GM21737 (cell line): ENCODE data around the gene PPP2R1A.

Experiments
- ATAC-seq: cut with Tn5 transposase; IDR thresholded peaks from one replicate; pipeline ENCODE4 v1.9.1; 2021; ENCODE audit warnings: mild to moderate bottlenecking, moderate library complexity; ENCODE audit not compliant: unreplicated experiment

PPP2R1A gene

DNA sequence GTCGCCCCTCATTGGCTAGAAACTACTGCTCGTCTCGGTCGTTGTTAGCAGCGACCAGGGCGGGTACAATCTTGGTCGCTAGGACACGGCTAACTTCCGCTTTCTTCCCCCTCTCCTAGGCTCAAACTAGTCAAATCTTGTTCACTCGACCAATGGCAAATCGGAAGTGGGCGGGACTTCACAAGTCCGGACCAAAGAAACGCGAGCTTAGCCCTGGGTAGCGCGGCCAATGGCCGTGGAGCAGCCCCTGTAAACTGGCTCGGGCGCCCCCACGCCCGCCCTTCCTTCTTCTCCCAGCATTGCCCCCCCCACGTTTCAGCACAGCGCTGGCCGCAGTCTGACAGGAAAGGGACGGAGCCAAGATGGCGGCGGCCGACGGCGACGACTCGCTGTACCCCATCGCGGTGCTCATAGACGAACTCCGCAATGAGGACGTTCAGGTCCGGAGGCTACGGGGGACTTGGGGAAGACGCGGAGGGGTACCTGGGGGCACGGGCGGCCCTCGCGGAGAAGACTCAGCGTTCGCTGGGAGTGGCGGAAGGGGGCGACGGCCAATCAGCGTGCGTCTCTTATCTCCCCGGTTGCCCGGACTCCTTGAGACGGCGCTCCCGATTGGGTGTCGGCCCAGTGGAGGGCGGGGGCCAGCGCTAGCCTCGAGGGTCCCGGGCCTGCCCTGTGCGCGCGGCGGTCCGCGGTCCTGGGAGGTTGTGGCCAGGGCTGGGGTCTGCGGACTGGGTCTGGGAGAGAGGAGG lies at the start of gene PPP2R1A:
PPP2R1A (plus strand) TSS at position 318 of the 752 bp plus-strand sequence; CDS start at position 363, 45 bp downstream.
- ATAC-seq, result peak; percentile 85

GRCh38 chr19:52141203-52141602 lies 48.6 kb upstream of the PPP2R1A start:
- no peak for ATAC-seq

GRCh38 chr19:52142001-52142595 lies 47.8 kb upstream of the PPP2R1A start:
- no peak for ATAC-seq

GRCh38 chr19:52148256-52148655 lies 41.6 kb upstream of the PPP2R1A start:
- ATAC-seq, result no peak

DNA sequence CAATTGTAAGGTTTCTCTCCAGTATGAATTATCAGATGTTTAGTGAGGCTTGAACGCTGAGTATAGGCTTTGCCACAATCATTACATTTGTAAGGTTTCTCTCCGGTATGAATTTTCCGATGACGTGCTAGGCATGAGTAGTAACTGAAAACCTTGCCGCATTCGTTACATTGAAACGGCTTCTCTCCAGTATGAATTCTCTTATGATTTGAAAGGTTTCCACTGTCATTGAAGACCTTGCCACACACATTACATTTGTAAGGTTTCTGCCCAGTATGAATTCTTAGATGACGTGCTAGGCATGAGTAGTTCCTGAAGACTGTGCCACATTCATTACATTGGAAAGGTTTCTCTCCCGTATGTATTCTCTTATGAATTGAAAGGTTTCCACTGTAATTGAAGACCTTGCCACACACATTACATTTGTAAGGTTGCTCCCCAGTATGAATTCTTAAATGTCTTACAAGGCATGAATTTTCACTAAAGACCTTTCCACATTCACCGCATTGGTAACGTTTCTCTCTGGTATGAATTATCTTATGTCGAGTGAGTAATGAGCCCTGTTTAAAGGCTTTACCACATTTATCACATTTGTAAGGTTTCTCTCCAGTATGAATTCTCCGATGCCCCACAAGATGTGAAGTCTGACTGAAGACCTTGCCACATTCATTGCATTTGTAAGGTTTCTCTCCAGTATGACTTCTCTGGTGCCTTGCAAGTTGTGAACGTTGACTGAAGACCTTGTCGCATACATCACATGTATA lies 34.1 kb upstream of the PPP2R1A start:
- ATAC-seq, result no peak

GRCh38 chr19:52170304-52170703 lies 19.5 kb upstream of the PPP2R1A start:
- no peak for ATAC-seq

DNA sequence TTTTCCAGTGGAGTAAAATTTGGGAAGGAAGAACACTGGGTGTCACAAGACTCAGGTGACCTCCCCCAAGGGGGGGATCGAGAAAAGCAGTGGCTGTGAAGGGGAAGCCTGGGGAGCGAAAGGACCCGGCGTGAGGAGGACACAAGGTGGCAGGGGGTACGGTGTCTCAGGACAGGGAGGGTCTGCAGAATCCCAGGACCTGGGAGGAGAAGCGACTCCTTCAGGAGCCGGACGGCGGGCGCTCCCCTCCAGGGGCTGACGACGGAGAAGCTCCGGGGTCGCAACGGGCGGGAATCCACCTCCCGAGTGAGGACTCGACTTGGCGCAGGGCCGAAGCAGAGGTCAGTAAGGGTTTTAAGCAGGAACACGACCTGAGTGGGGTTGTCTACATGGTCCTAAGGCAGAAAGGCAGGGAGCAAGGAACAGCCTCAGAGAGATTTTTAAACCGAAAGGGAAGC lies 19.0 kb upstream of the PPP2R1A start:
- peak; percentile 37 for ATAC-seq

DNA sequence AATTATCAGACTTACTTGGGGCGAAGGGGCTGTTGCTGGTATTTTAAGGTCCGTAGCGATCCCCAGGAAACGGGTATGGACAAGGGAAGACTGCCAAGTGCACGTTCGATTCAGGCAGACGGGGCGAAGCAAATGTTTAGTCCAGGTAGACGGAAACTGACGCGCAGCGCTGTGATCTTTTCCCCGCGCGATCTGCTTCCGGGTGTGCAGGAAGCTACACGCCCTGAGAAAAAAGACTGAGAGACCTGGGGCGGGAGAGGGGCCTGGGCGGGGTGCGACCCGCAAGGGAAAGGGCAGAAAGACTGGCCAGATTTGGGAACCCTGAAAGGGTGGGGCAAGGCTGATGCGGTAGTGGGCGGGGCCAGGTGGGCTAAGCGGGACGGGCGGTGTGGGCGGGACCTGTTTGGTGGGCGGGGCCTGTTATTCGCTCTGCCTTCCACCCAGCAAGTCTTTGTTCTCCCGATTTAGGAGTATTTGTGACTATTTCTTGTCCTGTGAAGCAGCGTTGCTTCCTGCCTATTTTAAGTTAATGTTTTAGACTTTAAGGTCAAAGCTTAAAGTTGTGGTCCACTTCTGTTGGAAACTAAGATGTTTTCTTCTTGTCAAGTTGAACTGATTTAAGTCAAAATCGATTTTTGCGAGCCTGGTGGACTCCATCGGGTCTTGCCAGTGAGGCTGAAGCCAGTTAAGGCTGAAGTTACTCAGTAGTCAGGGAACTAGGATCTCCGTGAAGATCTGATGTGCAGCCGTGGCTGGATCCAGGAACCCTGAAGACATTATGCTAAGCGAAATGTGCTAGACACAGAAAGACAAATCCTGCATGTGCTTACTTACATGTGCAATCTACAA lies 18.3 kb upstream of the PPP2R1A start, which contains the start of gene ZNF836:
ZNF836 (minus strand) TSS at position 301 of the 849 bp plus-strand sequence. CDS start 3,549 bp downstream, outside the sequence.
- peak; percentile 76 for ATAC-seq

DNA sequence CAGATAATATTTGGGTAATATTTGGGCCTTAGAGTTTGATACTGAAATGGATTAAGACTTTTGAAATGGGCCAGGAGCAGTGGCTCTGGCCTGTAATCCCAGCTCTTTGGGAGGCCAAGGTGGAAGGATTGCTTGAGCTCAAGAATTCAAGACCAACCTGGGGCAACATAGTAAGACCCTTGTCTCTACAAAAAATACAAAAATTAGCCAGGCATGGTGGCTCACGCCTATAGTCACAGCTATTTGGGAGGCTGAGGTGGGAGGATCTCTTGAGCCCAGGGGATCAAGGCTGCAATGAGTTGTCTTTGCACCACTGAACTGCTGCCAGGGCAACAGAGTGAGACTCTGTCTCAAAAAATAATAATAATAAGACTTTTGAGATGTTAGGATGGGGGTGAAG lies 17.5 kb upstream of the PPP2R1A start:
- no peak for ATAC-seq

DNA sequence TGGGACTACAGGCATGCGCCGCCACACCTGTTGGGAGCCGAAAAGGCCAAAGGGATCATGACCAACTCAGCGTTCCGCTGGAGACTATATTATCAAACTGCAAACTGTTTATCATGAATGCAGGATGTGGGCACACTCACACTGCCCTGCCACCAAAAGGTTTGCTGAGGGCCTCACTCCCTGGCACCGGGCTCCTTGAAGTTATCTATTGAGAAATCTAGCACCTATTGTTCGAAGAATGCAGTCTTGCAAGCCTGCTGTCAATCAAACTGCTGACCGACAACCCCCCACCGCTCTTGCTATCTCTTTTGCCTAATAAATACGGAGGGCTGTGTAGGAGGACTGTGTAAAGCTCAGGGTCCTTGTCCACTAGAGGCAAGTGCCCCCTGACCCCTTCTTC lies 13.3 kb upstream of the PPP2R1A start:
- ATAC-seq, result no peak

- ATAC-seq, result no peak
These were observed 2.4 kb upstream of the PPP2R1A start for GRCh38 chr19:52187407-52187806.

DNA sequence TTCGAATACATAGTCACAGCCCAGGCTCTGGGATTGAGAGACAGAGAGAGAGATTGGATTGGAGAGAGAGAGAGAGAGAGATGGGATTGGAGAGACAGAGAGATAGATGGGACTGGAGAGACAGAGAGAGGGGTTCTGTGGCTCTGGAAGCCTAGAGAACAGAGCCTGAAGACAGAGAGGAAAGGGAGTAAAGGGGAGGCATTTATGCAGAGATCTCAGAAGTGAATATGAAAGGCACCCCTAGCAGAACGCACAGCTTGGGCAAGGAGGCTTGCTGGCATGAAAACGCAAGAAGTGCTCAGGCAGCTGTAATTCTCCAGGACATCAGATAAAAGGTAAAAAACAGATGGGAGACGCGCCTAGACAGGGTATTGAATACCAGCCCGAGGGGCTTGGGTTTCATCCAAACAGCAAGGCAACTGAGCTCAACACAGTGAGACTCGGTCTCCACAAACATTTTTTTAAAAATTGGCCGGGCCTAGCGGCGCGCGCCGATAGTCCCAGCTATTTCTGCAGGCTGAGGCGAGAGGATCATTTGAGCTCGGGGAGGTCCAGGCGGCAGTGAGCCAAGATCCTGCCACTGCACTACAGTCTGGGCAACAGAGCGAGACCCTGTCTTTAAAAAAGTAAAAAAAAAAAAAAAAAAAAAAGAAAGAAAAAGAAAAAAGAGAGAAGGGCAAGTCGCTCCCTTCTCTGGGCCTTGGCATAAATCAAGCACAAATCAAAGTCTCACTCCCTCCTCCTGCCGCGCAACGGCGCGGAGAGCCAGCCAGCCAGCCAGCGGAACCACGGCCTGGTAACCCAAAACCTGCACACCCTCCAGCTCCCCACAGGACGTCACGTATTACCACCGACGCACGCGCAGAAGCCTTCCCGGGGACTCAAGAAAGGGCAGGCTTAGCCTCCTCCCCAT lies 774 bp upstream of the PPP2R1A start:
- peak; percentile 6 for ATAC-seq

- ATAC-seq, result no peak
These were observed 838 bp downstream of the PPP2R1A start for GRCh38 chr19:52190487-52191293.

DNA sequence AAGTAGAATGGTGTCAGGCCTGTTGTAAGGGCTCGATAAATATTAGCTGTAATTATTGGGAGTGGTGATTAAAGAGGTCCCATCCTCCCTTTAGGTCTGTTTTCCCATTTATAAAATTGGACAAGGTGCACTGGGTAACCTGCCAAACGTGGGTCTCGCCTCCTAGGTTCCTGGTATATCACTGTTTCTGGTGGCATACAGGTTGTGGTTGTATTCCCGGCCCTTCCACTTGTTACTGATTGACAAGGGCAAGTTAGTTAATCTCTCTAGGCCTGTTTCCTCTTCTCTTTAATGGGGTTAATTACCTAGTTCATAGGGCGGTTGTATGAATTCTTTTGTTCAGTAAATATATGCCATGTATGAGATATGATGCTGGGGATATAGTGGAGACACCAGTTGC lies 1.5 kb downstream of the PPP2R1A start:
- ATAC-seq, result no peak

DNA sequence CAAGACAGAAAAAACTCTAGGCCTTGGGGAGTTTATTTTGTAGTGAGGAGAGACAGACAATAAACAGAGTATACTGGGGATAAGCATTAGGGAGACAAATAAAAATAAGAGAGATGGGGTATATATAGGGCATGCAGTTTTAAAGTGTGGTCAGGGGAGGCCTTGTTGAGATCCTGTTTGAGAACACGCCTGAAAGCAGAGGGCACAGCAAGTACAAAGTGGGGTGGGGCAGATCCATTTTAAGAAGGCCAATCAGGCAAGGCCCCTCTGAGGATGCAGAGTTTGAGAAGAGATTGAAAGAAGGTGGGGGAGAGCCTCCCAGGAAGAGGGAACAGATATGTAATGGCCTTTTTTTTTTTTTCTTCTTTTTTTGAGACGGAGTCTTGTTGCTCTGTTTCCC lies 2.1 kb downstream of the PPP2R1A start:
- no peak for ATAC-seq

DNA sequence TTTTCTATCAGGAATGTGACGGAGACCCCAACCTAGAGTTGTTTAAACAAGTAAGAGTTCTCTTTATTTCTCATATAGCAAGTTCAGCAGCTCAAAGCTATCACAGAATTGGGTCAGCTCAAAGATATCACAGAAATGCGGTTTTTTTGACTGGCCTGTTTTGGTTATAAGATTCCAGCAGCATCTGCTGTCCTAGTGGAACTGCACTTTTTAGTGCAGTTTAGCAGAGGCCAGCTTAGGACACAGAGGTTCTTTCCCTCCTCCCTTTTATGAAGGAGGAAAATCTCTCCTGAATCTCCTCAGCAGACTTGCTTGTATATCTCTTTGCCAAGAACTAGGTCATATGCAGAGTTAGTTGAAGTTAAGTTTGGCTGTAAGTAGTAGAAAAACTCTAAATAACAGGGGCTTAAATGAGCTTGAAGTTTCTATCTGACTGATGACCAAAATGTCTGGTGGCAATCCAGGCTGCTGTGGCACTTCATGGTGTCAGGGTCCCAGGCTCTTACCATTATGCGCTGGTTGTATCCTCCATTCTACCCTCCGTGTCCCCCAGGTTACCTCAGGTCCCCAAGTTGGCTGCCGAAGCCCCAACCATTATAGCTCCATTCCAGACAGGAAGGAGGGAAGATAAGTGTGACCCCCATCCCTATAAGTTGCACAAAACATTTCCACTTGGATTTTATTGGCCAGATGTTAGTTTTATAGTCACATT lies 6.6 kb downstream of the PPP2R1A start:
- ATAC-seq, result no peak

DNA sequence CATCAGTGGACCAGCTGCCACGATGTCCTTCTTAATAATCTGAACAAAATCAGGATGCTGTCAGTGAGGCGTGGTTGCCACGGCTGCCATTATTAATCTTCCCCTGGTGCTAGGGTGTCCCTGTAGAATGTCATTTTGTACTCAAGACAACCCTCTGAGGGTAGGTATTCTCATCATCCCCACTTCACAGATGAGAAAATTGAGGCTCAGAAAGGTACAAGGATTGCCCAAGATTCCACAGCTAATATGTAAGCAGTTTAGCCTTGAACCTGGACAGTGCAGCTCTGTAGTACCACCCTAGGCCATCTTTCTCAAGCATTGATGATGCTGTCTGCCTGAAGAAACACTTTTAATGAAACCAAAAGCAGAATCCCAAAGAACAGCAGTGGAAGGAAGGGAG lies 8.1 kb downstream of the PPP2R1A start:
- ATAC-seq, result no peak

- no peak for ATAC-seq
These were observed 8.8 kb downstream of the PPP2R1A start for GRCh38 chr19:52198678-52199077.
